HG03460 (cell line): ENCODE measurements around the gene UBAC1.

ENCODE experiments used
- ATAC-seq: cut with Tn5 transposase; IDR thresholded peaks from one replicate; pipeline ENCODE4 v1.9.1; 2021; ENCODE audit not compliant: unreplicated experiment

Gene UBAC1

GRCh38 chr9:135886147-135886981 lies 74.8 kb downstream of the UBAC1 start:
- ATAC-seq: no peak

GRCh38 chr9:135885100-135885853 lies 75.9 kb downstream of the UBAC1 start:
- no peak for ATAC-seq

GRCh38 chr9:135884328-135885035 lies 76.7 kb downstream of the UBAC1 start:
- no peak for ATAC-seq

- ATAC-seq: no peak
Measured at GRCh38 chr9:135883410-135884089, 77.6 kb downstream of the UBAC1 start.
